UCSD-AML1 (cell line): ENCODE data around the gene ACTR1A.
A peak's percentile ranks its signal among the peaks of the same experiment; 100 is the strongest.
"Not testable (repeated sequence)": the region's sequence is repeated elsewhere in the genome, so short reads cannot be mapped to it uniquely, and the experiment has no call there.

Source experiments
- DNase-seq: peaks from one replicate; lab custom pipeline; 2025; ENCODE audit not compliant: unreplicated experiment; lab: John Stamatoyannopoulos, UW

The ACTR1A gene

GRCh38 chr10:102515724-102516123 is 13.2 kb upstream of the ACTR1A start:
- no peak for DNase-seq

GRCh38 chr10:102514487-102515311 is 12.2 kb upstream of the ACTR1A start:
- no peak for DNase-seq

GRCh38 chr10:102511583-102512274 is 9.2 kb upstream of the ACTR1A start:
- no peak for DNase-seq

GRCh38 chr10:102509387-102509786 is 6.9 kb upstream of the ACTR1A start:
- DNase-seq: no peak

- no peak for DNase-seq
Observed at GRCh38 chr10:102508506-102508905, 6.0 kb upstream of the ACTR1A start.

GRCh38 chr10:102507521-102507920 is 5.0 kb upstream of the ACTR1A start:
- no peak for DNase-seq

GRCh38 chr10:102505462-102506115 is 3.1 kb upstream of the ACTR1A start:
- DNase-seq: no peak

- DNase-seq: no peak
Observed at GRCh38 chr10:102504976-102505300, 2.4 kb upstream of the ACTR1A start.

- peak; percentile 35 for DNase-seq
Observed at GRCh38 chr10:102504179-102504975, 1.9 kb upstream of the ACTR1A start.

GRCh38 chr10:102503264-102504178 is 1.0 kb upstream of the ACTR1A start, which contains the start of gene SUFU:
Gene SUFU (plus strand): TSS chr10:102503972. CDS start chr10:102504153, 181 bp downstream.
- DNase-seq: peak; percentile 97

GRCh38 chr10:102502029-102502336 is 529 bp downstream of the ACTR1A start:
- DNase-seq: peak; percentile 98

- no peak for DNase-seq
Observed at GRCh38 chr10:102501201-102502028, 1.1 kb downstream of the ACTR1A start.

- not testable (repeated sequence) for DNase-seq
Observed at GRCh38 chr10:102500686-102501085, 1.8 kb downstream of the ACTR1A start.

GRCh38 chr10:102499356-102499755 is 3.2 kb downstream of the ACTR1A start:
- no peak for DNase-seq

GRCh38 chr10:102497545-102497944 is 5.0 kb downstream of the ACTR1A start:
- no peak for DNase-seq

- DNase-seq: no peak
Observed at GRCh38 chr10:102493771-102494170, 8.7 kb downstream of the ACTR1A start.

- no peak for DNase-seq
Observed at GRCh38 chr10:102492983-102493382, 9.5 kb downstream of the ACTR1A start.

GRCh38 chr10:102492344-102492939 is 10.1 kb downstream of the ACTR1A start:
- no peak for DNase-seq

- no peak for DNase-seq
Observed at GRCh38 chr10:102491136-102491535, 11.4 kb downstream of the ACTR1A start.
